CD4-positive, CD25-positive, alpha-beta regulatory T cell (primary cell): ENCODE data around the gene PDE4D. TPM values are rescaled to one million over a fixed set of nuclear protein-coding genes. Genes with fewer than 3 reads are reported as not detected.

Source experiments
- ATAC-seq, 2 donors: fragments of 150-1000 bp; cut with Tn5 transposase; one replicate each; pipeline ENCODE4 v1.10.0; 2021; ENCODE audit warnings: low read depth in 2 of 2, moderate number of reproducible peaks in 2 of 2, moderate library complexity in 1 of 2
- DNase-seq, 3 donors: peaks; one replicate each; pipeline versions ENCODE4 v3.0.0 to v3.0.0-alpha.2; 2012 to 2022; ENCODE audit warnings: mixed read lengths in 1 of 3
- H3K27ac ChIP-seq: one replicate; pipeline ENCODE4 v1.7.0; 2013; ENCODE audit warnings: mild to moderate bottlenecking, low read length; ENCODE audit not compliant: insufficient read depth, poor library complexity, severe bottlenecking
- H3K27me3 ChIP-seq: one replicate; pipeline ENCODE4 v1.7.0; 2013; ENCODE audit warnings: low read length; ENCODE audit not compliant: control insufficient read depth, insufficient read depth
- H3K36me3 ChIP-seq: one replicate; pipeline ENCODE4 v1.7.0; 2013; ENCODE audit warnings: mild to moderate bottlenecking, low read length, moderate library complexity; ENCODE audit not compliant: control insufficient read depth, insufficient read depth
- H3K4me1 ChIP-seq: 2 replicates; pipeline ENCODE4 v1.7.0; 2013; ENCODE audit warnings: mild to moderate bottlenecking, low read length; ENCODE audit not compliant: insufficient read depth, control insufficient read depth, poor library complexity, severe bottlenecking
- H3K4me3 ChIP-seq: one replicate; pipeline ENCODE4 v1.7.0; 2013; ENCODE audit warnings: low read depth, mild to moderate bottlenecking, low read length, moderate library complexity
- H3K9me3 ChIP-seq, 2 experiments: 1 replicate in 1 of 2; 2 replicates in 1 of 2; pipeline ENCODE4 v1.7.0; 2013; ENCODE audit warnings: low read length in 2 of 2, mild to moderate bottlenecking in 1 of 2, moderate library complexity in 1 of 2; ENCODE audit not compliant: control insufficient read depth in 2 of 2
- H3K27ac Mint-ChIP-seq, 3 donors: one replicate each; pipeline ENCODE4 v1.8.0; 2020 to 2022; ENCODE audit warnings: mild to moderate bottlenecking in 3 of 3, mixed read lengths in 3 of 3, moderate library complexity in 2 of 3
- H3K27me3 Mint-ChIP-seq: one replicate; pipeline ENCODE4 v1.8.0; 2022; ENCODE audit warnings: mild to moderate bottlenecking, mixed read lengths
- H3K36me3 Mint-ChIP-seq: one replicate; pipeline ENCODE4 v1.8.0; 2020; ENCODE audit warnings: mixed read lengths
- H3K4me1 Mint-ChIP-seq, 4 donors: one replicate each; pipeline ENCODE4 v1.8.0; 2020 to 2022; ENCODE audit warnings: mixed read lengths in 4 of 4, mild to moderate bottlenecking in 1 of 4
- H3K4me3 Mint-ChIP-seq, 4 donors: one replicate each; pipeline ENCODE4 v1.8.0; 2020 to 2022; ENCODE audit warnings: mild to moderate bottlenecking in 4 of 4, mixed read lengths in 4 of 4, moderate library complexity in 3 of 4
- H3K9me3 Mint-ChIP-seq, 7 donors: one replicate each; pipeline ENCODE4 v1.8.0; 2020 to 2022; ENCODE audit warnings: mixed read lengths in 7 of 7, mild to moderate bottlenecking in 3 of 7, moderate library complexity in 2 of 7
- polyA plus RNA-seq, 4 donors: library from polyadenylated mRNA; unstranded; fragments of 300-500 nt; fragmentation: Illumina TruSeq; gene quantifications; one replicate each; pipeline ENCODE4 v1.2.3, GENCODE V29; 2021
- total RNA-seq: library from RNA; stranded (reverse); gene quantifications from one replicate; pipeline ENCODE4 v1.2.3, GENCODE V29; 2022

Gene PDE4D
- total and polyA plus RNA-seq, 5 donors from 2014 or later, result 2.1 to 39.9 (median 4.8) TPM

- no peak for DNase-seq
- H3K9me3 Mint-ChIP-seq, result peaks cover 0 to 5% (median 2%) of the 10 kb centered on the region in 7 donors
- H3K27ac ChIP-seq, result no peak overlapping the region
- no peaks in the 10 kb centered on the region for H3K36me3 ChIP-seq
- no peak overlapping the region for H3K27ac Mint-ChIP-seq
- H3K27me3 Mint-ChIP-seq, result no peaks in the 10 kb centered on the region
- H3K4me1 Mint-ChIP-seq, result no peaks in the 10 kb centered on the region
- no peaks in the 10 kb centered on the region for H3K36me3 Mint-ChIP-seq
- H3K9me3 ChIP-seq, result no peaks in the 10 kb centered on the region
- no peaks in the 10 kb centered on the region for H3K4me1 ChIP-seq
- H3K4me3 Mint-ChIP-seq, result no peak overlapping the region
- no peak for ATAC-seq
- H3K27me3 ChIP-seq, result no peaks in the 10 kb centered on the region
- no peak overlapping the region for H3K4me3 ChIP-seq
Observed at GRCh38 chr5:59620535-59621212, 272.9 kb downstream of the PDE4D start.

- Mint-ChIP-seq H3K9me3 (peaks cover 0 to 5% (median 2%) of the 10 kb centered on the region in 7 donors), H3K4me3 (no peak overlapping the region)
Observed at GRCh38 chr5:59618644-59619043, 274.9 kb downstream of the PDE4D start.

DNA sequence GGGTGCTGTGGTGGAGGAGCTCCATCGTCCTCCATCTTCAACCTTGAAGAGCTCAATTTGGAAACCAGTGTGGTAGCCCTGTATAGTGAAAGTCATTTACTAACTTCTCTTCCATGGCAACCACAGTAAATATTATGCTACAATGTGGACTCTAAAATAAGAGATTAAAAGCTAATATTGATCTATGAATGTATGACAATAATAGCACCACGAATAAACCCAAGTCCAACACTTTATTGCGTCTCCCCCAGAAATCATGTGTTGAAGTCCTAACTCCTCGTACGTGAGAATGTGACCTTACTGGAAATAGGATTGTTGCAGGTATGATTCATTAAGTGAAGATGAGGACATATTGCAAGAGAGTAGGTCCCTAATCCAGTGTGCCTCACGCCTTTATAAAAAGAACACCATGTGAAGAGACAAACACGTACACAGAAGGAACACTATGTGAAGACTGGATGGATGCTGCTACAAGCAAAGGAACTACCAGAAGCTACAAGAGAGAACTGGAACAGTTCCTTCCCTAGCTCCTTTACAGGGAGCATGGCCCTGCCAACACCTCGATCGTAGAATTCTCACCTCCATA, 276.2 kb downstream of the PDE4D start:
- Mint-ChIP-seq H3K27ac (no peak overlapping the region), H3K4me3 (no peak overlapping the region), H3K4me1 (no peaks in the 10 kb centered on the region), H3K9me3 (peaks cover 0 to 8% (median 2%) of the 10 kb centered on the region in 7 donors), H3K36me3 (no peaks in the 10 kb centered on the region), H3K27me3 (no peaks in the 10 kb centered on the region)
- no peaks in the 10 kb centered on the region for H3K27me3 ChIP-seq
- no peak overlapping the region for H3K27ac ChIP-seq
- no peaks in the 10 kb centered on the region for H3K9me3 ChIP-seq
- no peak overlapping the region for H3K4me3 ChIP-seq
- DNase-seq (no peak), ATAC-seq (no peak)
- no peaks in the 10 kb centered on the region for H3K36me3 ChIP-seq
- H3K4me1 ChIP-seq, result no peaks in the 10 kb centered on the region

More at GRCh38 chr5:59618644-59619043, 274.9 kb downstream of the PDE4D start:
- H3K9me3 ChIP-seq, result no peaks in the 10 kb centered on the region
- no peaks in the 10 kb centered on the region for H3K36me3 ChIP-seq
- Mint-ChIP-seq H3K27me3 (no peaks in the 10 kb centered on the region), H3K4me1 (no peaks in the 10 kb centered on the region), H3K27ac (no peak overlapping the region), H3K36me3 (no peaks in the 10 kb centered on the region)
- no peak overlapping the region for H3K27ac ChIP-seq
- no peak overlapping the region for H3K4me3 ChIP-seq
- H3K4me1 ChIP-seq, result no peaks in the 10 kb centered on the region
- no peak for ATAC-seq
- DNase-seq, result no peak
- no peaks in the 10 kb centered on the region for H3K27me3 ChIP-seq

DNA sequence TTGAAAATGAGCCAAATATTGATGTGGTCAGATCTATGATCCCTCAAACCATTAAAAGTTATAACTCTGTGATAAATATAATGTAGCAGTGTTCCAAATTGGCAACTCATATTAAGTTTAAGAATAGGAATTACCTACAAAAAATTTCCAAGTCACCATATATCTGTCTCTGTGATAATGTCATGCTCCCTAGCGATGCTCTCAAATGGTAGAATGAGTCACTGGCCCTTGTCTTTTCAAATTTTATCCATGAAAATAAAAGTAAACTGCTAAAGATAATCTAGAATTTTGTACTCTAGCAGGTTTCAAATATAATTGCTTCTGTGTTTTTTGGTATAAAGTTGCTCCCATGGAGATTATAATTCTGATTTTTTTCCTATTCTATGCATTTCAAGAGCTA, 277.1 kb downstream of the PDE4D start:
- H3K27me3 ChIP-seq, result no peaks in the 10 kb centered on the region
- Mint-ChIP-seq H3K4me1 (no peaks in the 10 kb centered on the region), H3K9me3 (peaks cover 0 to 8% (median 2%) of the 10 kb centered on the region in 7 donors), H3K27me3 (no peaks in the 10 kb centered on the region), H3K27ac (no peak overlapping the region), H3K4me3 (no peak overlapping the region), H3K36me3 (no peaks in the 10 kb centered on the region)
- H3K9me3 ChIP-seq, result no peaks in the 10 kb centered on the region
- H3K4me1 ChIP-seq, result no peaks in the 10 kb centered on the region
- no peaks in the 10 kb centered on the region for H3K36me3 ChIP-seq
- ATAC-seq (no peak), DNase-seq (no peak)
- H3K4me3 ChIP-seq, result no peak overlapping the region
- H3K27ac ChIP-seq, result no peak overlapping the region

DNA sequence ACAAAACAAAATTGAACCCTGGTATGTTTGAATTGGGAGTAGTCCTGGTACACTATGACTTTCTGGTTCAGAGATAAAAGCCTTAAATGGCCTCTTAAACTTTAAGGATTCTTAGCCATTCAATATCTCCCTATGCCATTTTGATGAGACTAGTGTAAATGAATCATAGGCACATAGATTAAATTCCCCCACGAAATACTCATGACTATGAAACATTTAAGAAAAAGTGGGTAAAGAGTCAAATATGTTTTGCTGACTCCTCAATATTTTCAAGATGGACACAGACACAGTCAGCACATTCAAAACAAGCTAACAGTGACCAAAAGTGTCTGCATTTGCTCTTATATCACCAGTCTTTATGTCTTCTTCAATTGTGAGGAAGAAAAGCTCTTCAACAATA, 278.3 kb downstream of the PDE4D start:
- DNase-seq, result no peak
- H3K27ac Mint-ChIP-seq, result no peak overlapping the region
- H3K36me3 Mint-ChIP-seq, result no peaks in the 10 kb centered on the region
- peaks cover 0 to 8% (median 2%) of the 10 kb centered on the region in 7 donors for H3K9me3 Mint-ChIP-seq
- ATAC-seq, result no peak
- no peaks in the 10 kb centered on the region for H3K4me1 Mint-ChIP-seq
- Histone ChIP-seq H3K9me3 (no peaks in the 10 kb centered on the region), H3K27ac (no peak overlapping the region), H3K36me3 (no peaks in the 10 kb centered on the region), H3K27me3 (no peaks in the 10 kb centered on the region), H3K4me1 (no peaks in the 10 kb centered on the region), H3K4me3 (no peak overlapping the region)
- H3K27me3 Mint-ChIP-seq, result no peaks in the 10 kb centered on the region
- H3K4me3 Mint-ChIP-seq, result no peak overlapping the region

DNA sequence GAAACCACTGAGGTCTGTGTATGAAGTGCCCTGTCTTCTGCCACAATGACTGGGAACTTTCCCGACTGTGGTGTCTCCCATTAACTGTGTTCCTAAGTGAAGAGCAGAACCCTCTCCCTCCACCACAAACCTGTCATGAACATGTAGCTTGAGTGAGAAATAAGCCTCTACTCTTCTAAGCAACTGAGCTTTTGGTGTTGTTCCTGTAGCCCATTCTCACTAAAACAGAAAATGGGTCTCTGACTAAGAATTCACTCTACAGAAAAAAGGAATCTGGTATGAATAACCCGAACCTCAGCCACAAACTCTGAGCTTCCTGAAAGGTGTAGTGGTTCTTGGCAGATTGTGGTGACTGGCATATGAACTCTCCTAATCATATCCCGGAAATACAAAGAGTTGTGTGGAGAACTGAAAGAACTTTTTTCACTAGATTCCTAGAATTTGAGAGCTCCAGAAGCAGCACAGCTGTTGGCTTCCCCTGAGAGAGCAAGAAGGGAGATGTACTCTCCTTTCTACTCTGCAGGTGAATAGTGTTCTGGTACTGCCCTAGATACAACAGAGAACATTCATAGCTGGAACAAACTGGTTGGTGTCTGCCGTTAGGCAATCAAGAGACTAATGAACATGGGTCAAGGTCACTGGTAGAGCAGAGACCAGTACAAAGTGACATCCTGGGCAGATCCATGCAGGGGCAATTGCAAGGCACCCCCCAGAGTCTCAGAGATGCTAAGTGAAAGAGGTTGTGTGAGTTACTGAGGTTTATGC, 283.8 kb downstream of the PDE4D start:
- Histone ChIP-seq H3K4me3 (no peak overlapping the region), H3K4me1 (no peaks in the 10 kb centered on the region), H3K27me3 (no peaks in the 10 kb centered on the region), H3K9me3 (no peaks in the 10 kb centered on the region), H3K36me3 (no peaks in the 10 kb centered on the region), H3K27ac (no peak overlapping the region)
- ATAC-seq (no peak), DNase-seq (no peak)
- Mint-ChIP-seq H3K4me3 (peak overlapping the region in 1 of 4 donors; percentile 29), H3K36me3 (no peaks in the 10 kb centered on the region), H3K9me3 (peaks cover 0 to 6% (median 0%) of the 10 kb centered on the region in 7 donors), H3K4me1 (peaks cover 0 to 2% (median 0%) of the 10 kb centered on the region in 4 donors), H3K27me3 (no peaks in the 10 kb centered on the region), H3K27ac (no peak overlapping the region)

DNA sequence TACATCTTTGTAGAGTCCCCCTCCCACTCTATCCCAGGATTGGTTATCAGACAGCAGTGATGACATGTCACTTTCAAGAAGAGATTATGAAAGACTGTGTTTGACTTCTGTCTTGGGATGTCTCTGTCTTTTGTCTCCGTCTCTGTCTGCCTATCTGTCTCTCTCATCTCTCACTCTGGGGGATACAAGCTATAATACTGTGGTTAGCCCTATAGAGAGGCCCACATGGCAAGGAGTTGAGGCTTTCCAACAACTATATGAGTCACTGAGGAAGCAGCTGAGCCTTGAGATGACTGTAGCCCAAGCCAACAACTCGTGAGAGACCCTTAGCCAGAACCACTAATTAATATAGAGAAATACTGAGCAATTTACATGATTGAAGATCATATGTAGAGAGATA, 284.8 kb downstream of the PDE4D start:
- no peak overlapping the region for H3K27ac ChIP-seq
- no peaks in the 10 kb centered on the region for H3K27me3 ChIP-seq
- no peaks in the 10 kb centered on the region for H3K9me3 ChIP-seq
- ATAC-seq (no peak), DNase-seq (peak in 1 of 3 donors; percentile 1)
- H3K36me3 ChIP-seq, result no peaks in the 10 kb centered on the region
- Mint-ChIP-seq H3K36me3 (no peaks in the 10 kb centered on the region), H3K4me3 (no peak overlapping the region), H3K9me3 (peaks cover 0 to 6% (median 0%) of the 10 kb centered on the region in 7 donors), H3K27ac (no peak overlapping the region), H3K4me1 (peaks cover 0 to 2% (median 0%) of the 10 kb centered on the region in 4 donors), H3K27me3 (no peaks in the 10 kb centered on the region)
- no peaks in the 10 kb centered on the region for H3K4me1 ChIP-seq
- H3K4me3 ChIP-seq, result no peak overlapping the region
